K562 (cell line): ENCODE measurements around the gene RNF215. TPM values are rescaled to one million over a fixed set of nuclear protein-coding genes. Genes with fewer than 3 reads are reported as not detected.

ENCODE experiments used
- ATAC-seq: fragments of 200-7000 bp; cut with Tn5 transposase; 3 replicates; pipeline ENCODE4 v1.9.1; 2020; ENCODE audit warnings: moderate library complexity
- BruUV-seq: library from RNA; stranded (reverse); fragments of 400-500 nt; replicated peaks from 2 replicates; lab custom pipeline; 2021; lab: Mats Ljungman, UMichigan
- CTCF ChIA-PET: fragments of 300-600 bp; formaldehyde crosslinking; extraction: SDS; loops from one replicate; lab custom pipeline; 2021; ENCODE audit warnings: low intra/inter-chr PET ratio; lab: Yijun Ruan, JAX
- POLR2A ChIA-PET: fragments of 300-600, 350-650 bp; sonication (Branson Sonifier 250); formaldehyde crosslinking; extraction: SDS; loops from one replicate; lab custom pipeline; 2021; ENCODE audit warnings: antibody characterized with exemption, inconsistent platforms; lab: Yijun Ruan, JAX
- DNase-seq, 4 experiments: peaks; one replicate each; pipeline versions ENCODE4 v3.0.0 to v3.0.0-alpha.2; 2011 to 2018; ENCODE audit warnings: low spot score in 3 of 4, mixed read lengths in 3 of 4; ENCODE audit errors: extremely low read depth in 1 of 4
- FAIRE-seq: peaks from 2 replicates; lab custom pipeline; 2011; peaks lifted over from hg19 to GRCh38; lab: Jason Lieb, UNC
- H2AFZ ChIP-seq: 2 replicates; pipeline ENCODE4 v1.6.0; 2011; ENCODE audit warnings: low read depth, low read length, control low read depth, inconsistent platforms
- H3K27ac ChIP-seq: fragments of 200-600 bp; 3 replicates; pipeline ENCODE4 v1.8.0; 2011; ENCODE audit warnings: low read depth, mild to moderate bottlenecking, control low read depth, inconsistent platforms, low read length, moderate library complexity, mixed read lengths; ENCODE audit errors: extremely low read depth
- H3K27me3 ChIP-seq, 2 experiments: fragments of 300-600 bp in 1 of 2; 2 replicates in 1 of 2; 3 replicates in 1 of 2; pipeline versions ENCODE4 v1.6.0 to v1.8.0; 2011; ENCODE audit warnings: inconsistent platforms in 2 of 2, low read length in 2 of 2, mild to moderate bottlenecking in 1 of 2, mixed read lengths in 1 of 2, moderate library complexity in 1 of 2; ENCODE audit not compliant: control insufficient read depth in 2 of 2, insufficient read depth in 2 of 2
- H3K36me3 ChIP-seq: fragments of 300-600 bp; 3 replicates; pipeline ENCODE4 v1.8.0; 2011; ENCODE audit warnings: mild to moderate bottlenecking, low read length, inconsistent platforms; ENCODE audit not compliant: control insufficient read depth, insufficient read depth
- H3K4me1 ChIP-seq, 2 experiments: fragments of 200-600 bp in 1 of 2; replicated peaks in 1 of 2; 2 replicates in 1 of 2; 3 replicates in 1 of 2; pipeline versions ENCODE4 v1.5.1 to v1.8.0; 2011; ENCODE audit warnings: inconsistent platforms in 2 of 2, low read length in 2 of 2, mild to moderate bottlenecking in 1 of 2, mixed read lengths in 1 of 2, moderate library complexity in 1 of 2; ENCODE audit not compliant: control insufficient read depth in 2 of 2, insufficient read depth in 2 of 2
- H3K4me2 ChIP-seq: 2 replicates; pipeline ENCODE4 v1.6.1; 2011; ENCODE audit warnings: low read length, control low read depth, inconsistent platforms, mixed read lengths; ENCODE audit not compliant: insufficient read depth
- H3K4me3 ChIP-seq: fragments of 200-600 bp; sonication (generic), shearing (Covaris generic); 2 replicates; pipeline ENCODE4 v1.5.1; 2016; ENCODE audit warnings: control low read depth, inconsistent platforms
- H3K79me2 ChIP-seq: fragments of 200-600 bp; 3 replicates; pipeline ENCODE4 v1.8.0; 2011; ENCODE audit warnings: low read length, inconsistent platforms; ENCODE audit not compliant: control insufficient read depth, insufficient read depth
- H3K9ac ChIP-seq, 2 experiments: 2 replicates each; pipeline versions ENCODE4 v1.6.0 to v1.6.1; 2011; ENCODE audit warnings: low read depth in 2 of 2, low read length in 2 of 2, control low read depth in 1 of 2, inconsistent platforms in 1 of 2, mild to moderate bottlenecking in 1 of 2, mixed read lengths in 1 of 2; ENCODE audit not compliant: insufficient read depth in 1 of 2
- H3K9me1 ChIP-seq: one replicate; pipeline ENCODE4 v1.6.0; 2011; ENCODE audit warnings: inconsistent platforms, mild to moderate bottlenecking, low read length, moderate library complexity; ENCODE audit not compliant: control insufficient read depth, insufficient read depth
- H3K9me3 ChIP-seq: replicated peaks from 2 replicates; pipeline ENCODE4 v1.5.1; 2011; ENCODE audit warnings: low read depth, low read length, inconsistent platforms; ENCODE audit not compliant: control insufficient read depth, insufficient read depth
- H4K20me1 ChIP-seq: replicated peaks from 2 replicates; pipeline ENCODE4 v1.6.1; 2011; ENCODE audit warnings: low read length, inconsistent platforms, mixed read lengths; ENCODE audit not compliant: control insufficient read depth, insufficient read depth
- CHCHD3 ChIP-seq: fragments of 250-450 bp; sonication (Bioruptor Pico); IDR thresholded peaks from 2 replicates; pipeline ENCODE4 v2.1.2; 2022; ENCODE audit warnings: mild to moderate bottlenecking
- E2F1 ChIP-seq: sonication (generic); formaldehyde crosslinking; IDR thresholded peaks from 2 replicates; pipeline ENCODE4 v1.8.1; 2023; ENCODE audit warnings: mild to moderate bottlenecking, missing genetic modification reagents, moderate library complexity
- ESRRA ChIP-seq: fragments of 450-650 bp; IDR thresholded peaks from 2 replicates; pipeline ENCODE4 v1.6.1; 2014; ENCODE audit warnings: low read depth, mild to moderate bottlenecking, moderate library complexity, borderline replicate concordance
- ETV1 ChIP-seq: fragments of 450-650 bp; conservative IDR thresholded peaks from 2 replicates; pipeline ENCODE4 v1.6.1; 2016; ENCODE audit warnings: missing genetic modification characterization, control low read depth, low read depth, missing compliant biosample characterization
- PBX2 ChIP-seq, 2 experiments: IDR thresholded peaks in 1 of 2; conservative IDR thresholded peaks in 1 of 2; 2 replicates each; pipeline ENCODE4 v1.6.1; 2016; ENCODE audit warnings: low read depth in 2 of 2, mild to moderate bottlenecking in 1 of 2, missing compliant biosample characterization in 1 of 2, missing genetic modification characterization in 1 of 2, moderate library complexity in 1 of 2
- PML ChIP-seq: IDR thresholded peaks from 2 replicates; pipeline ENCODE4 v1.6.1; 2012; ENCODE audit warnings: low read length, inconsistent platforms
- RFX1 ChIP-seq: fragments of 450-650 bp; IDR thresholded peaks from 2 replicates; pipeline ENCODE4 v1.6.1; 2016; ENCODE audit warnings: mild to moderate bottlenecking, moderate library complexity
- SNIP1 ChIP-seq: fragments of 450-650 bp; IDR thresholded peaks from 2 replicates; pipeline ENCODE4 v1.7.1; 2017; ENCODE audit warnings: low read depth, mild to moderate bottlenecking
- TAF9B ChIP-seq: fragments of 450-650 bp; IDR thresholded peaks from 2 replicates; pipeline ENCODE4 v1.6.1; 2018; ENCODE audit warnings: mild to moderate bottlenecking; ENCODE audit not compliant: partially characterized antibody
- USF1 ChIP-seq: sonication (generic); formaldehyde crosslinking; IDR thresholded peaks from 2 replicates; pipeline ENCODE4 v1.9.0; 2022; ENCODE audit warnings: mild to moderate bottlenecking, missing genetic modification reagents
- ZC3H11A ChIP-seq: IDR thresholded peaks from 2 replicates; pipeline ENCODE4 v1.6.1; 2012; ENCODE audit warnings: low read depth, low read length, improper control_type of control experiment
- WGBS: fragments of 100-300 bp; shearing (Covaris generic); methylation state at CpG from one replicate; pipeline ENCODE4 v1.1.6; 2016; ENCODE audit warnings: low coverage, mixed read lengths; ENCODE audit not compliant: insufficient coverage; ENCODE audit errors: missing lambda C conversion rate; 5-methylcytosine and 5-hydroxymethylcytosine counted together
- in situ Hi-C: fragments of 300-500 bp; cut with MboI; formaldehyde crosslinking; loops from 4 replicates; pipeline ENCODE4 v1.15.0; 2018; ENCODE audit warnings: inconsistent platforms, mixed read lengths
- intact Hi-C: fragments of 100-400 bp; cut with micrococcal nuclease; formaldehyde crosslinking; loops from 2 replicates; pipeline ENCODE4 v1.14.2; 2022
- polyA plus RNA-seq, 8 experiments: library from polyadenylated mRNA; depleted of rRNA in 4 of 8; stranded (reverse) in 5 of 8; unstranded in 3 of 8; fragments of >200 nt; fragmentation: Nextera tagmentation in 2 of 8; fragmentation: Illumina TruSeq in 1 of 8; extraction: Ambion mirVana in 2 of 8; extraction: Trizol in 1 of 8; gene quantifications; 2 replicates each; pipeline versions ENCODE4 v1.2.1 to v1.2.3, GENCODE V29; 2011 to 2014; ENCODE audit warnings: inconsistent platforms in 1 of 8, missing spikeins in 1 of 8
- total RNA-seq, 7 experiments: library from RNA; depleted of rRNA in 6 of 7; stranded (reverse); fragments of >200 nt in 6 of 7; fragmentation: Illumina TruSeq in 2 of 7; extraction: Trizol in 2 of 7; gene quantifications; 2 replicates each; pipeline versions ENCODE4 v1.2.1 to v1.2.3, GENCODE V29; 2011 to 2021; ENCODE audit warnings: low replicate concordance in 1 of 7

The RNF215 gene
- total and polyA plus RNA-seq, 9 of the 15 experiments (the other 6 are each of a cell fraction or from before 2014, with no cell fraction given), result 0.08 to 9.8 (median 2.7) TPM

- Histone ChIP-seq H3K36me3 (no peaks in the 10 kb centered on the region), H3K4me3 (no peak overlapping the region), H3K9me3 (no peaks in the 10 kb centered on the region; the same call in 1 of the 2 replicates), H3K4me2 (peak overlapping the region; percentile 18; the same call in 1 of the 2 replicates), H3K9ac (no peak overlapping the region), H3K27me3 (no peaks in the 10 kb centered on the region), H3K79me2 (no peaks in the 10 kb centered on the region), H3K9me1 (no peaks in the 10 kb centered on the region), H2AFZ (peak overlapping the region; percentile 87), H4K20me1 (no peaks in the 10 kb centered on the region), H3K27ac (peak overlapping the region; percentile 65), H3K4me1 (peaks cover 21 to 28% of the 10 kb centered on the region in 2 experiments)
- DNase-seq, result peak in 2 of 4 experiments; percentile 25 to 28
- 87% methylated on average over 5 of the region's 6 CpGs for WGBS
- FAIRE-seq, result peak; percentile 74
- ChIA-PET POLR2A (interaction anchor here (1.4 kb wide), 1 partner anchor 9 kb away, joined by 3 read pairs; no protein-coding TSS in a partner anchor), CTCF (no interaction called here)
- BruUV-seq, result no TSS peak
- ATAC-seq, result peak; percentile 30; the same call in 1 of the 3 replicates
- intact Hi-C loops, result no loop called here
- in situ Hi-C loops, result no loop called here
- TF ChIP-seq PBX2 (CRISPR knock-in tag; IDR thresholded peaks at IDR 0.05; ENCODE audit: low read depth) (no peak), PBX2 (tag; conservative IDR thresholded peaks at IDR 0.05; ENCODE audit: low read depth) (no peak), USF1 (CRISPR knock-in tag) (no peak), ETV1 (tag) (peak; percentile 34; the same call in 1 of the 2 replicates), CHCHD3 (no peak), SNIP1 (no peak), TAF9B (no peak), ESRRA (no peak), ZC3H11A (no peak), PML (no peak), RFX1 (no peak), E2F1 (no peak)
These were observed 48.5 kb upstream of the RNF215 start for GRCh38 chr22:30435674-30436126.
